Heart left ventricle (tissue), 16 donors: ENCODE measurements around the gene ACTBL2. TPM values are rescaled to one million over a fixed set of nuclear protein-coding genes. Genes with fewer than 3 reads are reported as not detected.

Experiments
- ATAC-seq, 4 donors: fragments of 200-7000 bp; cut with Tn5 transposase; one replicate each; pipeline ENCODE4 v1.9.1; 2020 to 2022; ENCODE audit warnings: moderate library complexity in 4 of 4, mild to moderate bottlenecking in 3 of 4, moderate number of reproducible peaks in 1 of 4
- DNase-seq, 5 donors: peaks; one replicate each; pipeline ENCODE4 v3.0.0-alpha.2; 2020
- H3K27ac ChIP-seq, 12 donors: fragments of 200-600 bp; sonication (generic) in 4 of 12; one replicate each; pipeline versions ENCODE4 v1.5.0 to v1.8.0; 2016 to 2022; ENCODE audit warnings: mild to moderate bottlenecking in 2 of 12
- H3K27me3 ChIP-seq, 9 donors: fragments of 200-600 bp; sonication (generic) in 2 of 9; one replicate each; pipeline versions ENCODE4 v1.5.1 to v1.8.0; 2016 to 2022; ENCODE audit warnings: mild to moderate bottlenecking in 3 of 9
- H3K36me3 ChIP-seq, 9 donors: fragments of 200-600 bp; sonication (generic) in 2 of 9; one replicate each; pipeline versions ENCODE4 v1.5.0 to v1.8.0; 2018 to 2022; ENCODE audit warnings: mild to moderate bottlenecking in 2 of 9
- H3K4me1 ChIP-seq, 12 donors: fragments of 200-600 bp; sonication (generic) in 4 of 12; one replicate each; pipeline versions ENCODE4 v1.5.0 to v1.8.0; 2016 to 2022; ENCODE audit warnings: mild to moderate bottlenecking in 3 of 12
- H3K4me3 ChIP-seq, 12 donors: fragments of 200-600 bp; sonication (generic) in 4 of 12; one replicate each; pipeline versions ENCODE4 v1.5.0 to v1.8.0; 2017 to 2022; ENCODE audit warnings: mild to moderate bottlenecking in 9 of 12, moderate library complexity in 4 of 12
- H3K9me3 ChIP-seq, 12 donors: fragments of 200-600 bp; sonication (generic) in 4 of 12; one replicate each; pipeline versions ENCODE4 v1.5.0 to v1.8.0; 2016 to 2022; ENCODE audit warnings: mild to moderate bottlenecking in 1 of 12
- POLR2A ChIP-seq, 2 donors: fragments of 450-650 bp; IDR thresholded peaks; one replicate each; pipeline ENCODE4 v1.6.1; 2017; ENCODE audit warnings: antibody characterized with exemption in 2 of 2, mild to moderate bottlenecking in 2 of 2, moderate library complexity in 2 of 2
- WGBS, 4 donors: extraction: QIAGEN DNeasy Blood & Tissue Kit in 2 of 4; methylation state at CpG; one replicate each; pipeline versions ENCODE4 v1.1.5 to v1.1.7; 2013 to 2018; 5-methylcytosine and 5-hydroxymethylcytosine counted together
- intact Hi-C, 10 donors: fragments of 100-400 bp; cut with DNase I; formaldehyde crosslinking; loops; one replicate each; pipeline versions ENCODE4 v1.11.1 to v1.14.2; 2022
- polyA plus RNA-seq, 2 donors: library from polyadenylated mRNA; stranded (reverse); fragments of 200-250 nt; gene quantifications; one replicate each; pipeline ENCODE4 v1.2.3, GENCODE V29; 2013
- total RNA-seq, 9 donors: library from RNA; depleted of rRNA in 2 of 9; stranded (reverse); fragments of >200 nt in 2 of 9; fragmentation: NEBNext Ultra II Directional in 3 of 9; extraction: Animal tissue kit (Norgen Biotek cat#: 25700) in 3 of 9; gene quantifications; one replicate each; pipeline versions ENCODE4 v1.1.0 to v1.2.4, GENCODE V29; 2016 to 2023
- TF ChIP-seq, protein P1 (sequence below), 12 donors: fragments of 200-600 bp; sonication (generic) in 4 of 12; IDR thresholded peaks; one replicate each; pipeline versions ENCODE4 v1.5.0 to v1.8.0; 2018 to 2022; ENCODE audit warnings: antibody characterized with exemption in 12 of 12, mild to moderate bottlenecking in 5 of 12
- donor health status: ischemic (EF 13 %, LVEDD 7.1; RV severe dilation, severe dysfunction).
- donor health status: healthy with polysubstance abuse.
- donor health status: DM: no; HTN: yes; CAD: no.
- donor health status: DM: no; HTN: no; CAD: no.
- donor health status: ischemic (EF 25% LVEDD 6.9; RV normal size, moderate dysfunction).
- donor health status: ischemic (EF 25% LVEDD 5.7; RV mildly dilated, moderate dysfunction).
- donor health status: healthy.
- donor health status: DM: yes; HTN: yes; CAD: no.
- donor health status: ischemic (EF 35%, LVEDD 5.7; RV mildly dilated, moderate dysfunction).
- donor health status: nonischemic (EF 11% LVEDD 7.7; RV severe dilation, severe dysfunction).
- donor health status: DM: yes; HTN: yes; CAD: no.
- donor health status: PGD.
- donor health status: ischemic (EF 29% LVEDD 5.4; RV normal size, mild dysfunction).
- donor health status: nonischemic (EF 23%, LVEDD 6.1; RV moderate dilation, normal function).

ACTBL2 gene
- total and polyA plus RNA-seq, 11 donors, result 0.09 TPM; not detected in 10

DNA sequence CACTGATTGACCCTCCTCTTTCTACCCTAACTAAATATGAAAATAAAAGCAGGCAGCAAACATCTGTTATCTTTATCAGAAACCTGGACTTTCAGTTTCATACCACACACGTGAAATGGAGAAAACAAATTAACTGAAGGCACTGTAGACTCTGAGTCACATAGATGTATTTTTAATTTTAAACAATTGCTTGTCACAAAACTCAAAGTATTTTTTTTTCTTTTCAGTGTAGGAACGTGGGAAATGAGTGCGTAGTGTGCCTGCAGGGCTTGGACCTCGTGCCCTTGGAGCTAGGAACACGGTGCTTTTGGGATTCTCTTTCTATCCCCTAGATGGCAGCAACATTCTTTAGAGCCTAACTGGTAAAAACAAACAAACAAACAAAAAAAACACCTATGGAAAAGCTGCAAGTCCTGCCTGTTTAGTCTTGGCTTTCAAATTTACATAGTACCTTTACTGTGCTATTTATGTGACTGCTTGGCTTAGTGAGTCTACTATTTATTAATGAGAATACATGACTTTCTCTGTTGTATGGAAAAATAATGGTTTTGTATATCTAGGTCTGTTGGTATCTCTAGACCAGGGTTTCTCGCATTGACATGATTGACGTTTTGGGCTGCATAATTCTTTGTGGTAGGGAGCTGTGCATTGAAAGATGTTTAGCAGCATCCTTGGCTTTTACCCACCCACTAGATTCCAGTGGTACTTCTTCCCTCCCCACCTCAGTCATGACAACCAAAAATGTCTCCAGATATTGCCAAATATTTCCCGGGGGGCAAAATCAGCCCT, 16.8 kb upstream of the ACTBL2 start:
- TF ChIP-seq POLR2A (IDR thresholded peaks at IDR 0.05), result no peak
- TF ChIP-seq, protein P1, sequence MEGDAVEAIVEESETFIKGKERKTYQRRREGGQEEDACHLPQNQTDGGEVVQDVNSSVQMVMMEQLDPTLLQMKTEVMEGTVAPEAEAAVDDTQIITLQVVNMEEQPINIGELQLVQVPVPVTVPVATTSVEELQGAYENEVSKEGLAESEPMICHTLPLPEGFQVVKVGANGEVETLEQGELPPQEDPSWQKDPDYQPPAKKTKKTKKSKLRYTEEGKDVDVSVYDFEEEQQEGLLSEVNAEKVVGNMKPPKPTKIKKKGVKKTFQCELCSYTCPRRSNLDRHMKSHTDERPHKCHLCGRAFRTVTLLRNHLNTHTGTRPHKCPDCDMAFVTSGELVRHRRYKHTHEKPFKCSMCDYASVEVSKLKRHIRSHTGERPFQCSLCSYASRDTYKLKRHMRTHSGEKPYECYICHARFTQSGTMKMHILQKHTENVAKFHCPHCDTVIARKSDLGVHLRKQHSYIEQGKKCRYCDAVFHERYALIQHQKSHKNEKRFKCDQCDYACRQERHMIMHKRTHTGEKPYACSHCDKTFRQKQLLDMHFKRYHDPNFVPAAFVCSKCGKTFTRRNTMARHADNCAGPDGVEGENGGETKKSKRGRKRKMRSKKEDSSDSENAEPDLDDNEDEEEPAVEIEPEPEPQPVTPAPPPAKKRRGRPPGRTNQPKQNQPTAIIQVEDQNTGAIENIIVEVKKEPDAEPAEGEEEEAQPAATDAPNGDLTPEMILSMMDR (IDR thresholded peaks at IDR 0.05), result peak; percentile 59 to 85 (median 78)
- peak in 2 of 4 donors; percentile 59 to 76 for ATAC-seq

DNA sequence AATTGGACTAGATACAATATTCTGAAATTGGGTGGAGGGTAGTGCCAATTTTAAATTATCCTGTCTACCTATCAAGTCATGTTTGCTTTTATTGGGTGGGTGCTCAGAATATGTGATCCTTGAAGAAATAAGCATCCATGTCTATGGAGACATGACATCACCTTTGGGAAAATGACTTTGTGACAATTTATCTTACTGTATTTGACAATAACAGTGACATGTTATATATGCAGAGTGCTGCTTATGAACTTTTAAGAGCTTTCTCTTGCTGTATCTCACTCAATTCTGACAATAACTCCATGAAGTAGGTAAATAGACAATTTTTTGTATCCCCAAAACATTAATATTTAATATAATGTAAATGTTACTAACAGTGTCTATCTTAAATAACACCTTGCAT, 15.1 kb upstream of the ACTBL2 start:
- Histone ChIP-seq H3K9me3 (no peaks in the 10 kb centered on the region), H3K27ac (no peak overlapping the region), H3K36me3 (no peaks in the 10 kb centered on the region), H3K4me3 (no peak overlapping the region), H3K4me1 (peaks cover 0 to 57% (median 27%) of the 10 kb centered on the region in 12 donors), H3K27me3 (no peaks in the 10 kb centered on the region)
- intact Hi-C loops, result loop anchor here (2.0 to 10.0 kb wide), 10 partner anchors 195 to 965 kb away; partner anchors contain the start of gene PLK2 (in 5 of the 10)
- ATAC-seq, result no peak
- no peak for TF ChIP-seq POLR2A (IDR thresholded peaks at IDR 0.05)
- TF ChIP-seq, protein P1 (IDR thresholded peaks at IDR 0.05), result no peak
- no peak for DNase-seq

More for the DNA sequence above, 16.8 kb upstream of the ACTBL2 start:
- intact Hi-C loops, result loop anchor here (1.0 to 10.0 kb wide), 22 partner anchors 155 to 963 kb away; partner anchors contain the start of gene PLK2 (in 8 of the 10)
- 25 to 31% (median 28%) methylated on average over 8 of the region's 8 CpGs for WGBS, 4 donors
- H3K36me3 ChIP-seq, result no peaks in the 10 kb centered on the region
- DNase-seq, result peak in 1 of 5 donors; percentile 31
- H3K4me3 ChIP-seq, result peak overlapping the region in 9 of 12 donors; percentile 4 to 42 (median 26)
- no peaks in the 10 kb centered on the region for H3K27me3 ChIP-seq
- peak overlapping the region in 6 of 12 donors; percentile 1 to 48 (median 17) for H3K27ac ChIP-seq
- no peaks in the 10 kb centered on the region for H3K9me3 ChIP-seq
- H3K4me1 ChIP-seq, result peaks cover 0 to 56% (median 23%) of the 10 kb centered on the region in 12 donors

DNA sequence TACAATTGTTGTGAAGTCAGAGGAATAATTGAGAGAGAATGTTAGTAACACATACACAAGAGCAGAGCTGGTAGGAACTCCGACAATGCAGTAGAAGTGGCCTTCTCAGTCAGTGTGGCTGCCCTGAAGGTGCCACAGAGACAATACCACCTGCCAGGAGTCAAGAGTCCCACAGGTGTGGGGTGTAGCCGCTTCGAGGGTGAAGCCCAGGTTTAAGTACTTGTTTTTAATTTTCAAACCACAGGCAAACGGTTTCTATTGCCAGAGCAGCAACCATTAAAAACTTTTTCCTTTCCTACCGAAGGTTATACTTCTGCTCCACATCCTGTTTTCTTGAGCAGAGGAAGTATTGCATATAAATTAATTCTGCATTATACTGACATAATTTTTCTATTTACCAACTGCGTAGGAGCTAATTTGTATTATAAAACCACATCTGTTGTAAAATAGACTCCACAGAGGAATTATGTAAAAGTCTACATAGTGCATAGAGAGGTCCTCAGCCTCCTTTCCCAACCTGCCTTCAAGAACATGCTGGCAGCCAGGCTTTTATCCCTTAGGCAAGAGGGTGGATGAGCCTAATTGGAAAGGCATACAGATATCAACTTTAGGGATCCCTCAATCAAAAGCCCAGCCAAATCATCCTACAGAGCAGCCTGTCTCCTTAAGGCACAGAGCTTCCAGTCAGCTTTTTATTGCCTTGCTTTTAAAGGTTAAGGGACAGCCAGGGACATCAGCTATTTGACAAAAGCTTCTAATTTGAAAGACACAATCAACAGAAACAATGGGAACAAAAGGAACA, 12.9 kb upstream of the ACTBL2 start:
- Histone ChIP-seq H3K27me3 (no peaks in the 10 kb centered on the region), H3K4me3 (no peak overlapping the region), H3K27ac (no peak overlapping the region), H3K36me3 (no peaks in the 10 kb centered on the region), H3K4me1 (peaks cover 0 to 35% (median 11%) of the 10 kb centered on the region in 12 donors), H3K9me3 (no peaks in the 10 kb centered on the region)
- no peak for TF ChIP-seq POLR2A (IDR thresholded peaks at IDR 0.05)
- TF ChIP-seq, protein P1 (IDR thresholded peaks at IDR 0.05), result no peak
- 58 to 71% (median 59%) methylated on average over 6 of the region's 6 CpGs for whole genome bisulfite sequencing, 4 donors
- DNase-seq (no peak), ATAC-seq (no peak)
- intact Hi-C loops, result loop anchor here in 7 of 10 donors (2.0 to 10.0 kb wide), 7 partner anchors 193 to 967 kb away; partner anchors contain the start of gene PLK2 (in 3 of the 7)
